Peyer's patch (tissue), 4 donors: ENCODE measurements around the gene SENP5.

ENCODE experiments used
- POLR2A ChIP-seq, 2 donors: fragments of 450-650 bp; IDR thresholded peaks; one replicate each; pipeline ENCODE4 v1.5.1; 2017; ENCODE audit warnings: antibody characterized with exemption in 2 of 2, mild to moderate bottlenecking in 2 of 2, moderate library complexity in 2 of 2
- TF ChIP-seq, protein P1 (sequence below), 6 experiments: fragments of 450-650 bp in 4 of 6; fragments of 200-600 bp in 2 of 6; sonication (generic) in 1 of 6; IDR thresholded peaks; one replicate each; pipeline ENCODE4 v1.5.1; 2017 to 2019; ENCODE audit warnings: antibody characterized with exemption in 6 of 6, mild to moderate bottlenecking in 3 of 6, moderate library complexity in 1 of 6

GRCh38 chr3:196896229-196896628 is 28.5 kb downstream of the SENP5 start:
- TF ChIP-seq, protein P1, sequence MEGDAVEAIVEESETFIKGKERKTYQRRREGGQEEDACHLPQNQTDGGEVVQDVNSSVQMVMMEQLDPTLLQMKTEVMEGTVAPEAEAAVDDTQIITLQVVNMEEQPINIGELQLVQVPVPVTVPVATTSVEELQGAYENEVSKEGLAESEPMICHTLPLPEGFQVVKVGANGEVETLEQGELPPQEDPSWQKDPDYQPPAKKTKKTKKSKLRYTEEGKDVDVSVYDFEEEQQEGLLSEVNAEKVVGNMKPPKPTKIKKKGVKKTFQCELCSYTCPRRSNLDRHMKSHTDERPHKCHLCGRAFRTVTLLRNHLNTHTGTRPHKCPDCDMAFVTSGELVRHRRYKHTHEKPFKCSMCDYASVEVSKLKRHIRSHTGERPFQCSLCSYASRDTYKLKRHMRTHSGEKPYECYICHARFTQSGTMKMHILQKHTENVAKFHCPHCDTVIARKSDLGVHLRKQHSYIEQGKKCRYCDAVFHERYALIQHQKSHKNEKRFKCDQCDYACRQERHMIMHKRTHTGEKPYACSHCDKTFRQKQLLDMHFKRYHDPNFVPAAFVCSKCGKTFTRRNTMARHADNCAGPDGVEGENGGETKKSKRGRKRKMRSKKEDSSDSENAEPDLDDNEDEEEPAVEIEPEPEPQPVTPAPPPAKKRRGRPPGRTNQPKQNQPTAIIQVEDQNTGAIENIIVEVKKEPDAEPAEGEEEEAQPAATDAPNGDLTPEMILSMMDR (IDR thresholded peaks at IDR 0.05), result no peak
- TF ChIP-seq POLR2A (IDR thresholded peaks at IDR 0.05), result no peak
